Activated naive CD8-positive, alpha-beta T cell (primary cell): ENCODE measurements around the gene XYLB.
"Not testable (repeated sequence)": the region's sequence is repeated elsewhere in the genome, so short reads cannot be mapped to it uniquely, and the experiment has no call there.

Source experiments
- H3K27ac Mint-ChIP-seq: one replicate; pipeline ENCODE4 v1.8.0; 2021; ENCODE audit warnings: mixed read lengths
- H3K27me3 Mint-ChIP-seq: one replicate; pipeline ENCODE4 v1.8.0; 2021; ENCODE audit warnings: mixed read lengths
- H3K36me3 Mint-ChIP-seq: one replicate; pipeline ENCODE4 v1.8.0; 2021; ENCODE audit warnings: mixed read lengths
- H3K4me1 Mint-ChIP-seq: one replicate; pipeline ENCODE4 v1.8.0; 2021; ENCODE audit warnings: low read depth, mixed read lengths
- H3K4me3 Mint-ChIP-seq: one replicate; pipeline ENCODE4 v1.8.0; 2021; ENCODE audit warnings: mild to moderate bottlenecking, mixed read lengths
- H3K9me3 Mint-ChIP-seq: one replicate; pipeline ENCODE4 v1.8.0; 2021; ENCODE audit warnings: low read depth, mixed read lengths

Gene XYLB

GRCh38 chr3:38315488-38316230, 30.9 kb upstream of the XYLB start:
- H3K27ac Mint-ChIP-seq, result no peak overlapping the region
- no peaks in the 10 kb centered on the region for H3K4me1 Mint-ChIP-seq
- H3K27me3 Mint-ChIP-seq, result no peaks in the 10 kb centered on the region
- peaks cover 2% of the 10 kb centered on the region for H3K9me3 Mint-ChIP-seq
- H3K36me3 Mint-ChIP-seq, result peaks cover under 1% of the 10 kb centered on the region
- H3K4me3 Mint-ChIP-seq, result no peak overlapping the region

GRCh38 chr3:38316356-38317191, 30.0 kb upstream of the XYLB start:
- H3K27me3 Mint-ChIP-seq, result no peaks in the 10 kb centered on the region
- no peak overlapping the region for H3K27ac Mint-ChIP-seq
- no peak overlapping the region for H3K4me3 Mint-ChIP-seq
- H3K36me3 Mint-ChIP-seq, result peaks cover 4% of the 10 kb centered on the region
- H3K4me1 Mint-ChIP-seq, result no peaks in the 10 kb centered on the region
- H3K9me3 Mint-ChIP-seq, result peaks cover 6% of the 10 kb centered on the region

- Mint-ChIP-seq H3K27ac (no peak overlapping the region), H3K9me3 (peaks cover 6% of the 10 kb centered on the region), H3K27me3 (no peaks in the 10 kb centered on the region), H3K4me3 (no peak overlapping the region), H3K36me3 (peaks cover 4% of the 10 kb centered on the region), H3K4me1 (no peaks in the 10 kb centered on the region)
Measured at GRCh38 chr3:38317192-38317759, 29.3 kb upstream of the XYLB start.

GRCh38 chr3:38318766-38319671, 27.6 kb upstream of the XYLB start:
- Mint-ChIP-seq H3K36me3 (peaks cover 4% of the 10 kb centered on the region), H3K27me3 (no peaks in the 10 kb centered on the region), H3K4me3 (no peak overlapping the region), H3K9me3 (peaks cover 6% of the 10 kb centered on the region), H3K27ac (no peak overlapping the region), H3K4me1 (no peaks in the 10 kb centered on the region)

GRCh38 chr3:38320638-38321037, 25.9 kb upstream of the XYLB start:
- H3K27me3 Mint-ChIP-seq, H3K27ac Mint-ChIP-seq, H3K4me1 Mint-ChIP-seq, H3K4me3 Mint-ChIP-seq, H3K9me3 Mint-ChIP-seq, H3K36me3 Mint-ChIP-seq: not testable (repeated sequence)

GRCh38 chr3:38323060-38323459, 23.5 kb upstream of the XYLB start:
- Mint-ChIP-seq H3K27me3 (no peaks in the 10 kb centered on the region), H3K4me1 (no peaks in the 10 kb centered on the region), H3K36me3 (peaks cover 4% of the 10 kb centered on the region), H3K4me3 (no peak overlapping the region), H3K27ac (no peak overlapping the region), H3K9me3 (peaks cover 6% of the 10 kb centered on the region)

- Mint-ChIP-seq H3K4me1 (no peaks in the 10 kb centered on the region), H3K4me3 (no peak overlapping the region), H3K27me3 (no peaks in the 10 kb centered on the region)
Measured at GRCh38 chr3:38325256-38325655, 21.3 kb upstream of the XYLB start.

GRCh38 chr3:38327335-38328009, 19.1 kb upstream of the XYLB start:
- Mint-ChIP-seq H3K9me3 (no peaks in the 10 kb centered on the region), H3K4me1 (no peaks in the 10 kb centered on the region), H3K36me3 (no peaks in the 10 kb centered on the region), H3K4me3 (no peak overlapping the region), H3K27me3 (no peaks in the 10 kb centered on the region), H3K27ac (no peak overlapping the region)

More at GRCh38 chr3:38325256-38325655, 21.3 kb upstream of the XYLB start:
- H3K27ac Mint-ChIP-seq, result no peak overlapping the region
- H3K36me3 Mint-ChIP-seq, result peaks cover 4% of the 10 kb centered on the region
- peaks cover 6% of the 10 kb centered on the region for H3K9me3 Mint-ChIP-seq

- H3K4me3 Mint-ChIP-seq, result no peak overlapping the region
- no peaks in the 10 kb centered on the region for H3K9me3 Mint-ChIP-seq
- H3K4me1 Mint-ChIP-seq, result no peaks in the 10 kb centered on the region
- no peaks in the 10 kb centered on the region for H3K36me3 Mint-ChIP-seq
- H3K27ac Mint-ChIP-seq, result no peak overlapping the region
- H3K27me3 Mint-ChIP-seq, result no peaks in the 10 kb centered on the region
Measured at GRCh38 chr3:38331257-38332022, 15.1 kb upstream of the XYLB start.

- Mint-ChIP-seq H3K4me1 (no peaks in the 10 kb centered on the region), H3K36me3 (no peaks in the 10 kb centered on the region), H3K4me3 (no peak overlapping the region), H3K9me3 (no peaks in the 10 kb centered on the region), H3K27me3 (no peaks in the 10 kb centered on the region), H3K27ac (no peak overlapping the region)
Measured at GRCh38 chr3:38332201-38332600, 14.4 kb upstream of the XYLB start.

- H3K4me3 Mint-ChIP-seq, result no peak overlapping the region
- H3K27ac Mint-ChIP-seq, result no peak overlapping the region
- H3K4me1 Mint-ChIP-seq, result no peaks in the 10 kb centered on the region
- no peaks in the 10 kb centered on the region for H3K9me3 Mint-ChIP-seq
- no peaks in the 10 kb centered on the region for H3K27me3 Mint-ChIP-seq
- H3K36me3 Mint-ChIP-seq, result no peaks in the 10 kb centered on the region
Measured at GRCh38 chr3:38334142-38335055, 12.2 kb upstream of the XYLB start.

GRCh38 chr3:38335263-38335662, 11.3 kb upstream of the XYLB start:
- no peaks in the 10 kb centered on the region for H3K4me1 Mint-ChIP-seq
- H3K9me3 Mint-ChIP-seq, result no peaks in the 10 kb centered on the region
- H3K4me3 Mint-ChIP-seq, result no peak overlapping the region
- H3K27me3 Mint-ChIP-seq, result no peaks in the 10 kb centered on the region
- no peak overlapping the region for H3K27ac Mint-ChIP-seq
- H3K36me3 Mint-ChIP-seq, result no peaks in the 10 kb centered on the region

GRCh38 chr3:38337703-38338102, 8.9 kb upstream of the XYLB start:
- no peaks in the 10 kb centered on the region for H3K27me3 Mint-ChIP-seq
- no peak overlapping the region for H3K27ac Mint-ChIP-seq
- no peaks in the 10 kb centered on the region for H3K4me1 Mint-ChIP-seq
- no peak overlapping the region for H3K4me3 Mint-ChIP-seq
- no peaks in the 10 kb centered on the region for H3K36me3 Mint-ChIP-seq
- H3K9me3 Mint-ChIP-seq, result no peaks in the 10 kb centered on the region
